C4-2B (cell line): ENCODE results near the gene ADI1.
"Not testable (repeated sequence)": the region's sequence is repeated elsewhere in the genome, so short reads cannot be mapped to it uniquely, and the experiment has no call there.

Source experiments
- CTCF ChIP-seq: fragments of 450-650 bp; conservative IDR thresholded peaks from 2 replicates; pipeline ENCODE4 v1.5.1; 2017; ENCODE audit warnings: mild to moderate bottlenecking
- ZFX ChIP-seq: fragments of 450-650 bp; IDR thresholded peaks from 2 replicates; pipeline ENCODE4 v1.6.1; 2017

GRCh38 chr2:3496708-3497080 is 22.6 kb downstream of the ADI1 start:
- not testable (repeated sequence) for TF ChIP-seq CTCF, ZFX
